Measurements from ENCODE around the gene ZNF234.
"Not testable (repeated sequence)": the region's sequence is repeated elsewhere in the genome, so short reads cannot be mapped to it uniquely, and the experiment has no call there.

The ZNF234 gene

GRCh38 chr19:44142059-44142433, 692 bp downstream of the ZNF234 start:
- H3K36me3 ChIP-seq (ENCODE audit: control insufficient read depth, insufficient read depth, low read length) = peaks cover 6% of the 10 kb centered on the region
- no peak overlapping the region for H3K9ac ChIP-seq (ENCODE audit: low read length)
- peaks cover 5% of the 10 kb centered on the region for H3K4me1 ChIP-seq (ENCODE audit: control insufficient read depth, insufficient read depth, low read length)
- H3K27ac ChIP-seq (ENCODE audit: low read depth, low read length) = no peak overlapping the region
- peak overlapping the region; percentile 85 for H3K4me3 ChIP-seq (ENCODE audit: low read length)
- no peaks in the 10 kb centered on the region for H3K27me3 ChIP-seq (ENCODE audit: control insufficient read depth, insufficient read depth, low read length)

- Histone ChIP-seq H3K4me1 (ENCODE audit: control insufficient read depth, insufficient read depth, low read length) (no peaks in the 10 kb centered on the region), H3K27ac (ENCODE audit: low read depth, low read length) (no peak overlapping the region), H3K4me3 (ENCODE audit: low read length) (no peak overlapping the region), H3K27me3 (ENCODE audit: control insufficient read depth, insufficient read depth, low read length) (no peaks in the 10 kb centered on the region), H3K9ac (ENCODE audit: low read length) (no peak overlapping the region), H3K36me3 (ENCODE audit: control insufficient read depth, insufficient read depth, low read length) (peaks cover 48% of the 10 kb centered on the region)
These were observed 8.4 kb downstream of the ZNF234 start for GRCh38 chr19:44149776-44150175.

DNA sequence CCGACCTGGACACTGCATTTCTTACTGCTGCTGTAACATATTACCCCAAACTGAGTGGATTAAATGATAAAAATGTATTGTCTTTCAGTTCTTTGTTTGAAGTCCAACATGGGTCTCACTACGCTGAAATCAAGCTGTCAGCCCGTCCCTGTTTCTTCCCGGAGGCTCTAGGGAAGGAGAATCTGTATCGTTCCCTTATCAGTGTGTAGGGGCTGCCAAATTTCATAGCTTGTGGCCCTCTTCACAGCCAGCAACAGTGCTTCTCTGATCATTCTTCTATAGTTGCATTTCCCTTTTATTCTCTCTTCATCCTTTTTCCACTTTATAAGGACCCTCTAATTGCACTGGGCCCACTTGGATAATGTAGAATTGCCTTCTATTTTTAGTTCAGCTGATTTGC, 10.1 kb downstream of the ZNF234 start:
- Histone ChIP-seq H3K27ac (ENCODE audit: low read depth, low read length) (no peak overlapping the region), H3K27me3 (ENCODE audit: control insufficient read depth, insufficient read depth, low read length) (no peaks in the 10 kb centered on the region), H3K4me1 (ENCODE audit: control insufficient read depth, insufficient read depth, low read length) (no peaks in the 10 kb centered on the region), H3K36me3 (ENCODE audit: control insufficient read depth, insufficient read depth, low read length) (peaks cover 51% of the 10 kb centered on the region), H3K9ac (ENCODE audit: low read length) (no peak overlapping the region), H3K4me3 (ENCODE audit: low read length) (no peak overlapping the region)

DNA sequence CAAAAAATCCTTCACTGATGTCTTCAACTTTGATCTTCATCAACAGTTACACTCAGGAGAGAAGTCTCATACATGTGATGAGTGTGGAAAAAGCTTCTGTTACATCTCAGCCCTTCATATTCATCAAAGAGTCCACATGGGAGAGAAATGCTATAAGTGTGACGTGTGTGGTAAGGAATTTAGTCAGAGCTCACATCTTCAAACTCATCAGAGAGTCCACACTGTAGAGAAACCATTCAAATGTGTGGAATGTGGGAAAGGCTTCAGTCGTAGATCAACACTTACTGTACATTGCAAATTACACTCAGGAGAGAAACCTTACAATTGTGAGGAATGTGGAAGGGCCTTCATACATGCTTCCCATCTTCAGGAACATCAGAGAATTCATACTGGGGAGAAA, 15.1 kb downstream of the ZNF234 start:
- peaks cover 32% of the 10 kb centered on the region for H3K36me3 ChIP-seq (ENCODE audit: control insufficient read depth, insufficient read depth, low read length)
- H3K4me3 ChIP-seq (ENCODE audit: low read length) = no peak overlapping the region
- no peaks in the 10 kb centered on the region for H3K27me3 ChIP-seq (ENCODE audit: control insufficient read depth, insufficient read depth, low read length)
- H3K4me1 ChIP-seq (ENCODE audit: control insufficient read depth, insufficient read depth, low read length) = no peaks in the 10 kb centered on the region
- no peak overlapping the region for H3K9ac ChIP-seq (ENCODE audit: low read length)
- H3K27ac ChIP-seq (ENCODE audit: low read depth, low read length) = no peak overlapping the region

DNA sequence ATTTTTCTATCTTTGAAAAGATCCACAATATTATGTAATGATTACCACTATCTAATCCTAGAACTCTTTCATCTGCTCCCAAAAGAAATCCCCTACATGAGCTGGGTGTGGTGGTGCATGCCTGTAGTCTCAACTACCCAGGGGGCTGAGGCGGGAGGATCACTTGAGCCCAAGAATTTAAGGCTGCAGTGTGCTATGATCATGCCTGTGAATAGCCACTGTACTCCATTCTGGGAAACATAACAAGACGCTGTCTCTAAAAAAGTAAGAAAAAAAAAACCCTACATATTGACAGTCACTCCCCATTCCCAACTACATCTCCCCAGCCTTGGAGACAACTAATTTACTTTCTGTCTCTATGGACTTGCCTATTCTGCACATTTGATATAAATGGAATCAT, 22.4 kb downstream of the ZNF234 start:
- Histone ChIP-seq H3K27me3 (ENCODE audit: control insufficient read depth, insufficient read depth, low read length) (no peaks in the 10 kb centered on the region), H3K9ac (ENCODE audit: low read length) (no peak overlapping the region), H3K36me3 (ENCODE audit: control insufficient read depth, insufficient read depth, low read length) (peaks cover 12% of the 10 kb centered on the region), H3K4me1 (ENCODE audit: control insufficient read depth, insufficient read depth, low read length) (peaks cover 4% of the 10 kb centered on the region), H3K4me3 (ENCODE audit: low read length) (peak overlapping the region; percentile 90), H3K27ac (ENCODE audit: low read depth, low read length) (no peak overlapping the region)

- Histone ChIP-seq H3K4me3 (ENCODE audit: low read length) (peak overlapping the region; percentile 90), H3K36me3 (ENCODE audit: control insufficient read depth, insufficient read depth, low read length) (peaks cover 12% of the 10 kb centered on the region), H3K4me1 (ENCODE audit: control insufficient read depth, insufficient read depth, low read length) (peaks cover 4% of the 10 kb centered on the region), H3K27me3 (ENCODE audit: control insufficient read depth, insufficient read depth, low read length) (no peaks in the 10 kb centered on the region), H3K9ac (ENCODE audit: low read length) (no peak overlapping the region), H3K27ac (ENCODE audit: low read depth, low read length) (peak overlapping the region; percentile 90)
These were observed 22.9 kb downstream of the ZNF234 start for GRCh38 chr19:44164327-44164672.

GRCh38 chr19:44164673-44165512, 23.5 kb downstream of the ZNF234 start, which contains the start of gene ZNF226:
TSS of gene ZNF226 (plus strand) at chr19:44165100. CDS start at chr19:44170081, 4,981 bp downstream.
- Histone ChIP-seq H3K27ac (ENCODE audit: low read depth, low read length) (peak within 1 kb of the TSS; percentile 90), H3K4me1 (ENCODE audit: control insufficient read depth, insufficient read depth, low read length) (peaks cover 4% of the 10 kb centered on the region), H3K9ac (ENCODE audit: low read length) (peak within 1 kb of the TSS; percentile 63), H3K4me3 (ENCODE audit: low read length) (peak within 1 kb of the TSS; percentile 90), H3K36me3 (ENCODE audit: control insufficient read depth, insufficient read depth, low read length) (peaks cover 17% of the 10 kb centered on the region), H3K27me3 (ENCODE audit: control insufficient read depth, insufficient read depth, low read length) (no peaks in the 10 kb centered on the region)

- peaks cover 64% of the 10 kb centered on the region for H3K36me3 ChIP-seq (ENCODE audit: control insufficient read depth, insufficient read depth, low read length)
- not testable (repeated sequence) for H3K27me3 ChIP-seq (ENCODE audit: control insufficient read depth, insufficient read depth, low read length); H3K4me1 ChIP-seq (ENCODE audit: control insufficient read depth, insufficient read depth, low read length); H3K9ac ChIP-seq (ENCODE audit: low read length); H3K4me3 ChIP-seq (ENCODE audit: low read length); H3K27ac ChIP-seq (ENCODE audit: low read depth, low read length)
These were observed 29.3 kb downstream of the ZNF234 start for GRCh38 chr19:44170660-44171059.

GRCh38 chr19:44176590-44176989, 35.2 kb downstream of the ZNF234 start:
- H3K36me3 ChIP-seq (ENCODE audit: control insufficient read depth, insufficient read depth, low read length) = peaks cover 50% of the 10 kb centered on the region
- H3K4me1 ChIP-seq (ENCODE audit: control insufficient read depth, insufficient read depth, low read length) = no peaks in the 10 kb centered on the region
- H3K27me3 ChIP-seq (ENCODE audit: control insufficient read depth, insufficient read depth, low read length) = no peaks in the 10 kb centered on the region
- H3K9ac ChIP-seq (ENCODE audit: low read length) = no peak overlapping the region
- no peak overlapping the region for H3K27ac ChIP-seq (ENCODE audit: low read depth, low read length)
- H3K4me3 ChIP-seq (ENCODE audit: low read length) = no peak overlapping the region

GRCh38 chr19:44180968-44181367, 39.6 kb downstream of the ZNF234 start:
- no peak overlapping the region for H3K27ac ChIP-seq (ENCODE audit: low read depth, low read length)
- H3K4me3 ChIP-seq (ENCODE audit: low read length) = no peak overlapping the region
- H3K36me3 ChIP-seq (ENCODE audit: control insufficient read depth, insufficient read depth, low read length) = peaks cover 7% of the 10 kb centered on the region
- H3K4me1 ChIP-seq (ENCODE audit: control insufficient read depth, insufficient read depth, low read length) = no peaks in the 10 kb centered on the region
- H3K27me3 ChIP-seq (ENCODE audit: control insufficient read depth, insufficient read depth, low read length) = no peaks in the 10 kb centered on the region
- no peak overlapping the region for H3K9ac ChIP-seq (ENCODE audit: low read length)

- H3K9ac ChIP-seq (ENCODE audit: low read length) = no peak overlapping the region
- no peaks in the 10 kb centered on the region for H3K36me3 ChIP-seq (ENCODE audit: control insufficient read depth, insufficient read depth, low read length)
- no peaks in the 10 kb centered on the region for H3K27me3 ChIP-seq (ENCODE audit: control insufficient read depth, insufficient read depth, low read length)
- no peak overlapping the region for H3K4me3 ChIP-seq (ENCODE audit: low read length)
- H3K27ac ChIP-seq (ENCODE audit: low read depth, low read length) = no peak overlapping the region
- H3K4me1 ChIP-seq (ENCODE audit: control insufficient read depth, insufficient read depth, low read length) = no peaks in the 10 kb centered on the region
These were observed 40.8 kb downstream of the ZNF234 start for GRCh38 chr19:44182145-44182544.

- H3K4me3 ChIP-seq (ENCODE audit: low read length) = no peak overlapping the region
- no peak overlapping the region for H3K27ac ChIP-seq (ENCODE audit: low read depth, low read length)
- no peaks in the 10 kb centered on the region for H3K36me3 ChIP-seq (ENCODE audit: control insufficient read depth, insufficient read depth, low read length)
- no peak overlapping the region for H3K9ac ChIP-seq (ENCODE audit: low read length)
- H3K27me3 ChIP-seq (ENCODE audit: control insufficient read depth, insufficient read depth, low read length) = no peaks in the 10 kb centered on the region
- H3K4me1 ChIP-seq (ENCODE audit: control insufficient read depth, insufficient read depth, low read length) = no peaks in the 10 kb centered on the region
These were observed 48.7 kb downstream of the ZNF234 start for GRCh38 chr19:44190020-44190419.

- Histone ChIP-seq H3K27me3 (ENCODE audit: control insufficient read depth, insufficient read depth, low read length) (no peaks in the 10 kb centered on the region), H3K36me3 (ENCODE audit: control insufficient read depth, insufficient read depth, low read length) (no peaks in the 10 kb centered on the region), H3K4me1 (ENCODE audit: control insufficient read depth, insufficient read depth, low read length) (no peaks in the 10 kb centered on the region), H3K9ac (ENCODE audit: low read length) (no peak overlapping the region), H3K4me3 (ENCODE audit: low read length) (no peak overlapping the region), H3K27ac (ENCODE audit: low read depth, low read length) (no peak overlapping the region)
These were observed 50.8 kb downstream of the ZNF234 start for GRCh38 chr19:44192127-44192526.

Data from rectal smooth muscle tissue (tissue), 1 donor.